ENCODE measurements around the gene AMBRA1.

- no peak for TF ChIP-seq CTCF (IDR thresholded peaks at IDR 0.05; ENCODE audit: insufficient read depth, low read length, poor library complexity, severe bottlenecking)
- TF ChIP-seq EZH2phosphoT487 (conservative IDR thresholded peaks at IDR 0.05; ENCODE audit: low read length) = no peak
Observed at GRCh38 chr11:46480166-46480726, 113.6 kb downstream of the AMBRA1 start.
